ENCODE data around the gene DBNDD1. TPM values are rescaled to one million over a fixed set of nuclear protein-coding genes. Genes with fewer than 3 reads are reported as not detected.

The DBNDD1 gene
- polyA plus RNA-seq, 1 of the 3 experiments (the other 2 are of a cell fraction), result 27.9 TPM

DNA sequence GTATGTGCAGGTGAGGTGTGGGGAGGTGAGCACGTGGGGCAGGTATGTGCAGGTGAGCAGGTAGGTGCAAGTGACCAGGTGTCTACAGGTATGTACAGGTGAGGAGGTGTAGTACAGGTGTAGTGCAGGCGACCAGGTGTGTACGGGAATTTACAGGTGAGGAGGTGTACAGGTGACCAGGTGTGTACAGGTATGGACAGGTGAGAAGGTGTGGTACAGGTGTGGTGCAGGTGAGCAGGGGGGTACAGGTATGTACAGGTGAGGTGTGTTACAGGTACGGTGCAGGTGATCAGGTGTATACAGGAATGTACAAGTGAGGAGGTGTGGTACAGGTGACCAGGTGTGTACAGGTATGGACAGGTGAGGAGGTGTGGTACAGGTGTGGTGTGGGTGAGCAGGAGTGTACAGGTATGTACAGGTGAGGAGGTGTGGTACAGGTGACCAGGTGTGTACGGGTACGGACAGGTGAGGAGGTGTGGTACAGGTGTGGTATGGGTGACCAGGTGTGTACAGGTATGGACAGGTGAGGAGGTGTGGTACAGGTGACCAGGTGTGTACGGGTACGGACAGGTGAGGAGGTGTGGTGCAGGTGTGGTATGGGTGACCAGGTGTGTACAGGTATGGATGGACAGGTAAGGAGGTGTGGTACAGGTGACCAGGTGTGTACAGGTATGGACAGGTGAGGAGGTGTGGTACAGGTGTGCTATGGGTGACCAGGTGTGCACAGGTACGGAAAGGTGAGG lies 12.8 kb upstream of the DBNDD1 start:
- Histone ChIP-seq H3K4me1 (ENCODE audit: control insufficient read depth in 1 of 2, insufficient read depth in 2 of 2, low read depth in 1 of 2, low read length in 1 of 2) (no peaks in the 10 kb centered on the region), H3K36me3 (replicated peaks in 1 of 2; ENCODE audit: control insufficient read depth in 1 of 2, insufficient read depth in 2 of 2, low read length in 1 of 2) (peaks cover 21 to 35% of the 10 kb centered on the region in 2 experiments), H3K9me2 (no peaks in the 10 kb centered on the region), H3K27me3 (ENCODE audit: insufficient read depth) (no peaks in the 10 kb centered on the region), H4K20me1 (ENCODE audit: insufficient read depth) (peaks cover 30% of the 10 kb centered on the region), H3K4me2 (no peak overlapping the region), H2AFZ (ENCODE audit: low read depth) (no peak overlapping the region), H3K27ac (ENCODE audit: low read depth in 2 of 2, low read length in 1 of 2) (no peak overlapping the region), H3K79me2 (ENCODE audit: insufficient read depth) (0 out of 2 replicates have a peak, but pooled peaks cover 3% of the 10 kb centered on the region), H3F3A (replicated peaks; ENCODE audit: insufficient read depth) (peaks cover 35% of the 10 kb centered on the region), H3K9ac (no peak overlapping the region), H3K9me3 (no peaks in the 10 kb centered on the region), H3K4me3 (ENCODE audit: low read depth in 2 of 2, low read length in 1 of 2) (no peak overlapping the region)
- POLR2A ChIA-PET, result interaction anchor here (1.3 to 1.5 kb wide), 2 partner anchors 11 to 14 kb away, joined by 4 to 6 read pairs; no protein-coding TSS in a partner anchor
- CTCF ChIA-PET, result interaction anchor here (1.3 kb wide), 1 partner anchor 9 kb away, joined by 5 read pairs; no protein-coding TSS in a partner anchor
- TF ChIP-seq EZH2phosphoT487 (IDR thresholded peaks at IDR 0.05; ENCODE audit: borderline replicate concordance, low read depth) (no peak), EP300 (IDR thresholded peaks at IDR 0.05; ENCODE audit: borderline replicate concordance in 1 of 2, low read depth in 1 of 2, low read length in 1 of 2) (no peak), NRF1 (IDR thresholded peaks at IDR 0.05; ENCODE audit: low read depth, low read length) (no peak), YY1 (IDR thresholded peaks at IDR 0.05; ENCODE audit: low read depth) (no peak), SIN3A (IDR thresholded peaks at IDR 0.05; ENCODE audit: borderline replicate concordance, low read depth, low read length) (no peak), TAF1 (IDR thresholded peaks at IDR 0.05; ENCODE audit: borderline replicate concordance, low read depth, low read length) (no peak), ELF1 (IDR thresholded peaks at IDR 0.05) (no peak), GATA2 (CRISPR knock-in tag; IDR thresholded peaks at IDR 0.05) (no peak), FOSL2 (IDR thresholded peaks at IDR 0.05; ENCODE audit: borderline replicate concordance, low read depth) (no peak), SMC3 (IDR thresholded peaks at IDR 0.05; ENCODE audit: low read depth, low read length) (no peak), MEF2A (IDR thresholded peaks at IDR 0.05; ENCODE audit: borderline replicate concordance, low read depth) (no peak), GABPA (IDR thresholded peaks at IDR 0.05; ENCODE audit: low read depth) (no peak), RAD21 (IDR thresholded peaks at IDR 0.05; ENCODE audit: low read length) (no peak), TEAD4 (IDR thresholded peaks at IDR 0.05; ENCODE audit: borderline replicate concordance, insufficient read depth) (no peak), TCF12 (IDR thresholded peaks at IDR 0.05) (no peak)
- TF ChIP-seq, protein P1, sequence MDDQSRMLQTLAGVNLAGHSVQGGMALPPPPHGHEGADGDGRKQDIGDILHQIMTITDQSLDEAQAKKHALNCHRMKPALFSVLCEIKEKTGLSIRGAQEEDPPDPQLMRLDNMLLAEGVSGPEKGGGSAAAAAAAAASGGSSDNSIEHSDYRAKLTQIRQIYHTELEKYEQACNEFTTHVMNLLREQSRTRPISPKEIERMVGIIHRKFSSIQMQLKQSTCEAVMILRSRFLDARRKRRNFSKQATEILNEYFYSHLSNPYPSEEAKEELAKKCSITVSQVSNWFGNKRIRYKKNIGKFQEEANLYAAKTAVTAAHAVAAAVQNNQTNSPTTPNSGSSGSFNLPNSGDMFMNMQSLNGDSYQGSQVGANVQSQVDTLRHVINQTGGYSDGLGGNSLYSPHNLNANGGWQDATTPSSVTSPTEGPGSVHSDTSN (IDR thresholded peaks at IDR 0.05), result no peak
- TF ChIP-seq, protein P2, sequence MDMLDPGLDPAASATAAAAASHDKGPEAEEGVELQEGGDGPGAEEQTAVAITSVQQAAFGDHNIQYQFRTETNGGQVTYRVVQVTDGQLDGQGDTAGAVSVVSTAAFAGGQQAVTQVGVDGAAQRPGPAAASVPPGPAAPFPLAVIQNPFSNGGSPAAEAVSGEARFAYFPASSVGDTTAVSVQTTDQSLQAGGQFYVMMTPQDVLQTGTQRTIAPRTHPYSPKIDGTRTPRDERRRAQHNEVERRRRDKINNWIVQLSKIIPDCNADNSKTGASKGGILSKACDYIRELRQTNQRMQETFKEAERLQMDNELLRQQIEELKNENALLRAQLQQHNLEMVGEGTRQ (IDR thresholded peaks at IDR 0.05; ENCODE audit: borderline replicate concordance, low read depth, low read length), result no peak
- TF ChIP-seq, protein P3, sequence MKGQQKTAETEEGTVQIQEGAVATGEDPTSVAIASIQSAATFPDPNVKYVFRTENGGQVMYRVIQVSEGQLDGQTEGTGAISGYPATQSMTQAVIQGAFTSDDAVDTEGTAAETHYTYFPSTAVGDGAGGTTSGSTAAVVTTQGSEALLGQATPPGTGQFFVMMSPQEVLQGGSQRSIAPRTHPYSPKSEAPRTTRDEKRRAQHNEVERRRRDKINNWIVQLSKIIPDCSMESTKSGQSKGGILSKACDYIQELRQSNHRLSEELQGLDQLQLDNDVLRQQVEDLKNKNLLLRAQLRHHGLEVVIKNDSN (IDR thresholded peaks at IDR 0.05; ENCODE audit: borderline replicate concordance, low read depth), result no peak
- WGBS (ENCODE audit: low lambda C conversion rate), result 59% methylated on average over 9 of the region's 9 CpGs
- peak; percentile 78 for DNase-seq

All from SK-N-SH (cell line).